Mucosa of rectum (tissue), 2 donors: ENCODE measurements around the gene ATP2C2.

Experiments
- H3K27ac ChIP-seq, 2 donors: one replicate each; pipeline ENCODE4 v1.7.0; 2013; ENCODE audit warnings: inconsistent platforms in 2 of 2, low read depth in 2 of 2, low read length in 2 of 2
- H3K27me3 ChIP-seq, 2 donors: one replicate each; pipeline ENCODE4 v1.7.0; 2013; ENCODE audit warnings: low read length in 2 of 2; ENCODE audit not compliant: control insufficient read depth in 2 of 2, insufficient read depth in 2 of 2
- H3K36me3 ChIP-seq, 2 donors: one replicate each; pipeline ENCODE4 v1.7.0; 2013; ENCODE audit warnings: low read length in 2 of 2; ENCODE audit not compliant: control insufficient read depth in 2 of 2, insufficient read depth in 2 of 2
- H3K4me1 ChIP-seq, 2 donors: one replicate each; pipeline ENCODE4 v1.7.0; 2013; ENCODE audit warnings: low read length in 2 of 2, mild to moderate bottlenecking in 1 of 2; ENCODE audit not compliant: control insufficient read depth in 2 of 2, insufficient read depth in 2 of 2
- H3K4me3 ChIP-seq, 2 donors: one replicate each; pipeline ENCODE4 v1.7.0; 2013; ENCODE audit warnings: low read length in 2 of 2
- H3K9ac ChIP-seq, 2 donors: one replicate each; pipeline ENCODE4 v1.7.0; 2013; ENCODE audit warnings: low read length in 2 of 2, low read depth in 1 of 2, mild to moderate bottlenecking in 1 of 2
- H3K9me3 ChIP-seq, 2 donors: one replicate each; pipeline ENCODE4 v1.7.0; 2013; ENCODE audit warnings: low read length in 2 of 2; ENCODE audit not compliant: control insufficient read depth in 2 of 2
- donor health status: healthy.
- donor health status: Normal muscosa, but diverticular disease.

ATP2C2 gene

GRCh38 chr16:84354306-84354705, 14.0 kb upstream of the ATP2C2 start:
- Histone ChIP-seq H3K27me3 (no peaks in the 10 kb centered on the region), H3K9ac (no peak overlapping the region), H3K27ac (no peak overlapping the region), H3K4me1 (peaks cover 30 to 50% of the 10 kb centered on the region in 2 donors), H3K36me3 (no peaks in the 10 kb centered on the region), H3K9me3 (no peaks in the 10 kb centered on the region), H3K4me3 (no peak overlapping the region)

DNA sequence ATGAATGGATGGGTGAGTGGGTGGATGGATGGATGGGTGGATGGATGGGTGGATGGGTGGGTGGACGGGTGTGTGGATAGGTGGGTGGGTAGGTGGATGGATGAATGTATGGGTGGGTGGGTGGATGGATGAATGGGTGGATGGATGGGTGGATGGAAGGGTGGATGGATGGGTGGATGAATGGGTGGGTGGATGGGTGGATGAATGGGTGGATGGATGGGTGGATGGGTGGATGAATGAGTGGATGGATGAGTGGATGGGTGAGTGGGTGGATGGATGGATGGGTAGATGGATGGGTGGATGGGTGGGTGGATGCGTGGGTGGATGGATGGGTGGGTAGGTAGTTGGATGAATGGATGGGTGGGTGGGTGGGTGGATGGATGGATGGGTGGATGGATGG, 13.2 kb upstream of the ATP2C2 start:
- no peak overlapping the region for H3K4me3 ChIP-seq
- no peaks in the 10 kb centered on the region for H3K9me3 ChIP-seq
- no peak overlapping the region for H3K9ac ChIP-seq
- H3K4me1 ChIP-seq = peaks cover 28 to 47% of the 10 kb centered on the region in 2 donors
- H3K36me3 ChIP-seq = no peaks in the 10 kb centered on the region
- H3K27me3 ChIP-seq = no peaks in the 10 kb centered on the region
- H3K27ac ChIP-seq = no peak overlapping the region

GRCh38 chr16:84356176-84356575, 12.2 kb upstream of the ATP2C2 start:
- H3K27ac ChIP-seq = peak overlapping the region; percentile 4 to 72
- H3K9ac ChIP-seq = peak overlapping the region in 1 of 2 donors; percentile 2
- no peaks in the 10 kb centered on the region for H3K27me3 ChIP-seq
- H3K4me1 ChIP-seq = peaks cover 22 to 38% of the 10 kb centered on the region in 2 donors
- H3K9me3 ChIP-seq = no peaks in the 10 kb centered on the region
- H3K36me3 ChIP-seq = no peaks in the 10 kb centered on the region
- no peak overlapping the region for H3K4me3 ChIP-seq

DNA sequence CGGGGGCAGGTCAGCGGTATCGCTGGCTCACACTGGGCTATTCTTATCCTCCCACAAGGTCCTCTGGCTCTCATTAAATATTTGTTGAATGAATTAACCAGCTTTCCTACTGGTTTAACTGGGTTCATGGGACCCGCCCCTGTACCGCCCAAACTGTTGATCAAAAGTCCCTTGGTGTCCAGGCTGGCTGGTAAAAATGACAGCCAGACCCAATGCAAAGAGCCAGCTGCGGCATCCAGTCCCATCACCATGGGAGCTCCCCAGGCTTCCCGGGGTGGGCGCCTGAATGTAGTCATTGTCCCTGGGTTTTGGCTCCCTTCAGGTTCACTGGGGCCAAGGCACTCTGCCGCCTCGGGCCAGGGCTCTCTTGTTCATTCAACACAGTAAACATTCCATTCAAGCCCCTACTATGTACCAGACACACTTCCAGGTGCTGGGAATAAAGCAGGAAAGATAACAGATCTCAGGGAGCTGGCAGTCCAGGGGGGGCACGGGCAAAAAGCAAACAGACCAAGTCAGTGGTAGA, 11.7 kb upstream of the ATP2C2 start:
- Histone ChIP-seq H3K36me3 (no peaks in the 10 kb centered on the region), H3K4me1 (peaks cover 20 to 33% of the 10 kb centered on the region in 2 donors), H3K4me3 (peak overlapping the region in 1 of 2 donors; percentile 22), H3K9ac (no peak overlapping the region), H3K27ac (peak overlapping the region; percentile 32 to 72), H3K27me3 (no peaks in the 10 kb centered on the region), H3K9me3 (no peaks in the 10 kb centered on the region)

DNA sequence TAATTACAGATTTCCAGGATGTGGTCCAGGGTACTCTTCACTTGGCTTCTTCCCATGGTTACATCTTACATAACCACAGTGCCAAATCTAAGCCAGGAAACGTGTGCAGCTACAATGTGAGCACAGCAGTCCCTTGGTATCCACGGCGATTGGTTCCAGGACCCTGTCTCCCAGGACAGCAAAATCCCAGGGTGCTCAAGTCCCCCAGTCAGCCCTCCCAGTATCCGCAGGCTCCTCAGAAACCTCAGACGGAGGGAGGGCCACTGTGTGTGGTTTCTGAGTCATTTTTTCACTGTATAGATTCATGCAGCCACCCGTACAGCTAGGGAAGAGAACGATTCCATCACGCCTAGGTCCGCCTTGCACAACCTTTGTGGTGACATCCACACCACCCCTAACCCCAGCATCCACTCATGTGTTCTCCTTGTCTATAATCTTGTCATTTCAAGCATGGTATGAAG, 11.1 kb upstream of the ATP2C2 start:
- peaks cover 22 to 32% of the 10 kb centered on the region in 2 donors for H3K4me1 ChIP-seq
- no peaks in the 10 kb centered on the region for H3K36me3 ChIP-seq
- H3K9me3 ChIP-seq = no peaks in the 10 kb centered on the region
- H3K9ac ChIP-seq = peak overlapping the region in 1 of 2 donors; percentile 48
- H3K4me3 ChIP-seq = no peak overlapping the region
- H3K27ac ChIP-seq = peak overlapping the region; percentile 32 to 72
- H3K27me3 ChIP-seq = no peaks in the 10 kb centered on the region

DNA sequence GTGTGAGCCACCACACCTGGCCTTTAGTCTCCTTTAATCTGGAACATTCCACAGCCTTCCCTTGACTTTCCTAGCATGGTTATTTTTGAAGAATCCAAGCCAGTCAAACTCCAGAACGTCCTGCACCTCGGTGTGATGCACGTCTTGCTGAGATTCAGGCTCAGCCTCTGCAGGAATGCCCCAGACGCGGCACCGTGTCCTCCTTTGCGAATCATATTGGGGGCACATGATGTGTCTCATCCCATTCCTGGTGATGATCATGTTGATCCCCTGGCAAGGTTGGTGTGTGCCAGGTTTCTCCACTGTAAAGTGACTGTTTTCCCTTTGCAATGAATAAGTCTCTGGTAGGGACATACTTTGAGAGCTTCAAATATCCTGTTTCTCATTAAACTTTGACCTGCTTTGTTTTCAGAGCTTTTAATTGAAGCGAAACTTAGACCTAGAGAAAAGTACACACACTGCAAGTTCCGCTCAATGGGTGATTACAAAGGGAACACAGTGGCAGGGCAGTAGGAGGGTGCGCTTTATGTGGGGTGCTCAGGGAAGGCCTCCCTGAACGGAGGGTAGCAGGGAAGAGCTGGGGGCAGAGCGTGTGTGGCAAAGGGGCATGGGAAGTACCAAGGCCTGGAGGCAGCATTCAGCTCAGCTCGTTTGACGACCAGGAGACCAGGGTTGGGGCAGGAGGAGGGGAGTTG, 9.6 kb upstream of the ATP2C2 start:
- Histone ChIP-seq H3K27me3 (no peaks in the 10 kb centered on the region), H3K4me1 (peaks cover 27 to 45% of the 10 kb centered on the region in 2 donors), H3K9ac (peak overlapping the region in 1 of 2 donors; percentile 74), H3K9me3 (no peaks in the 10 kb centered on the region), H3K4me3 (peak overlapping the region; percentile 10 to 51), H3K36me3 (no peaks in the 10 kb centered on the region), H3K27ac (peak overlapping the region; percentile 82 to 94)

DNA sequence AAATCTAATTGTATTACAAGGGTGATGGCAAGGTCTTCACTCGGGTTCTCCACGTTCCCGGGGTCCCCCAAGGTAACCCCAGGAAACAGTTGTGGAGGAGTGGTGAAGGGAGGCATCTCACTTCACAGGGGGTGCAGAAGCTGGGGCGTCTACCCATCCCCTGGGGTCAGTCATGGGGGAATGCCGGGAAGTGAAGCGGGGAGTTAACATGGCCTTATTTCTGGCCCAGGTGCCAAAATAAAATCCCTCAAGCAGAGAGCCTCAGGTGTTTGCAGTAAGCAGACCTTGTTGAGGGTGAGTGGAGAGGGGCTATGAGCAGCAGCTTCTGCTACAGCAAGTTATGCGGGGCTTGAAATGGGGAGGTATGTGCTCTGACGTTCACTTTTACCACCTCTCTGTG, 9.0 kb upstream of the ATP2C2 start:
- no peaks in the 10 kb centered on the region for H3K9me3 ChIP-seq
- H3K36me3 ChIP-seq = no peaks in the 10 kb centered on the region
- H3K4me1 ChIP-seq = peaks cover 27 to 45% of the 10 kb centered on the region in 2 donors
- H3K4me3 ChIP-seq = peak overlapping the region in 1 of 2 donors; percentile 51
- H3K27ac ChIP-seq = peak overlapping the region; percentile 82 to 94
- no peaks in the 10 kb centered on the region for H3K27me3 ChIP-seq
- peak overlapping the region; percentile 0 to 74 for H3K9ac ChIP-seq

DNA sequence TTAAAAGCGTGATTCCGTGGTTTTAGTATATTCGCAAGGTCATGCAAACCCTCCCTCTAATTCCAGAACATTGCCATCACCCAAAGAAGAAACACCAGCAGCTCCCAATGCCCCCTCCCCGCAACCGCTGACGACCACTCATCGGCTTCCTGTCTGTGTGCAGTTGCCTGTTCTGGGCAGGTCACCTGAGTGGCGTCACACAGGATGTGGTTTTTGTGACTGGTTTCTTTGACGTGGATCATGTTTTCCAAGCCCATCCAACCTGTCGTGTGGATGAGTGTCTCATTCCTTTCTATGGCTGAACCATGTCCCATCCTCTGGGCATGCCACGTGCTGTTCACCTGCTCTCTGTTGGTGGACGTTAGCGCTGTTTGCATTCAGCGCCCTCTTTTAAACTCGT, 8.2 kb upstream of the ATP2C2 start:
- Histone ChIP-seq H3K27me3 (no peaks in the 10 kb centered on the region), H3K4me3 (no peak overlapping the region), H3K27ac (no peak overlapping the region), H3K9ac (no peak overlapping the region), H3K36me3 (no peaks in the 10 kb centered on the region), H3K9me3 (no peaks in the 10 kb centered on the region), H3K4me1 (peaks cover 27 to 45% of the 10 kb centered on the region in 2 donors)

DNA sequence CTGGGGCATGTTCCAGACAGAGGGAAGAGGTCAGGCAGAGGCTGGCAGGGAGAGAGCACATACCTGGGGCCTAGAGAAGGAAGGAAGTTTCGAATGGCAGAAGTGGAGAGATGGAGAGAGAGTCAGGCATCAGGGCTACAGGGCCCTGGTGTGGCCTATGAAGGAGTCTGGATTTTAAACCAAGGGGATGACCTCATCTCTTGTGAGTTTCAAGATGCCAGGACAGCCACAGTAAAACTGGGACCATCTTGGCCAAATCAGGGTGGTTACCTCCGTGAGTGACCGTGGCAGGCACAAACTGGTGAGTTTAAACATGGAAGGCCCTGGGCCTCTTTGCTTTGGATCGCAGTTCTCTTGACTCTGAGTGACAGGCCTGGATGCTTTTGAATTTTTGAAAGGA, 7.6 kb upstream of the ATP2C2 start:
- Histone ChIP-seq H3K27me3 (no peaks in the 10 kb centered on the region), H3K4me3 (no peak overlapping the region), H3K36me3 (no peaks in the 10 kb centered on the region), H3K9me3 (no peaks in the 10 kb centered on the region), H3K27ac (no peak overlapping the region), H3K4me1 (peaks cover 27 to 45% of the 10 kb centered on the region in 2 donors), H3K9ac (no peak overlapping the region)

DNA sequence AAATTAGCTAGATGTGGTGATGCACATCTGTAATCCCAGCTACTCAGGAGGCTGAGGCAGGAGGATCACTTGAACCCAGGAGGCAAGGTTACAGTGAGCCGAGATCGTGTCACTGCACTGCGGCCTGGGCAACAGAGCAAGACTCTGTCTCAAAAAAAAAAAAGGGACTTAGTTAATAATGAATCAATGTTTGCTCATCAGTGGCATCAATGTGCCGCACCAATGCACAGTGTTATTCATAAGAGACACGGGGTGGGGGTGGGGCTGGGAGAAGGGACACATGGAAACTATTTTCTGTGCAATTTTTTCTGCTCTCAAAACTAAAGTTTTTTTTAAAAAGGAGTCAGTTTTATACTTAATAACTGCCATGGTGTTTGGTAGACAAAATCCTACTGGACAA, 6.8 kb upstream of the ATP2C2 start:
- Histone ChIP-seq H3K9ac (no peak overlapping the region), H3K4me3 (no peak overlapping the region), H3K4me1 (peaks cover 24 to 39% of the 10 kb centered on the region in 2 donors), H3K36me3 (no peaks in the 10 kb centered on the region), H3K27ac (no peak overlapping the region), H3K9me3 (no peaks in the 10 kb centered on the region), H3K27me3 (no peaks in the 10 kb centered on the region)
